SKM-1 treated with dmso at 0.1 percent for 144 hours (cell line): ENCODE data around the gene PLOD3.
A peak's percentile ranks its signal among the peaks of the same experiment; 100 is the strongest.
"Not testable (repeated sequence)": the region's sequence is repeated elsewhere in the genome, so short reads cannot be mapped to it uniquely, and the experiment has no call there.

ENCODE experiments used
- DNase-seq: peaks from one replicate; lab custom pipeline; 2025; ENCODE audit not compliant: unreplicated experiment; lab: John Stamatoyannopoulos, UW

The PLOD3 gene

GRCh38 chr7:101217388-101218235, at the start of gene PLOD3, which contains the start of gene ZNHIT1:
TSS of gene PLOD3 (minus strand) at chr7:101217581. CDS start at chr7:101217274, 307 bp downstream.
TSS of gene ZNHIT1 (plus strand) at chr7:101218165. CDS start at chr7:101218196, 31 bp downstream.
- peak; percentile 97 for DNase-seq

- DNase-seq = no peak
Observed at GRCh38 chr7:101265622-101266516, 48.5 kb upstream of the PLOD3 start.

GRCh38 chr7:101264102-101264706, 46.8 kb upstream of the PLOD3 start:
- DNase-seq = peak; percentile 43

- no peak for DNase-seq
Observed at GRCh38 chr7:101258243-101258731, 40.9 kb upstream of the PLOD3 start.

- DNase-seq = no peak
Observed at GRCh38 chr7:101255796-101256195, 38.4 kb upstream of the PLOD3 start.

GRCh38 chr7:101253199-101253598, 35.8 kb upstream of the PLOD3 start:
- DNase-seq = not testable (repeated sequence)

- DNase-seq = peak; percentile 98
Observed at GRCh38 chr7:101251871-101252659, 34.7 kb upstream of the PLOD3 start.

- no peak for DNase-seq
Observed at GRCh38 chr7:101250324-101250723, 32.9 kb upstream of the PLOD3 start.

- no peak for DNase-seq
Observed at GRCh38 chr7:101248276-101248675, 30.9 kb upstream of the PLOD3 start.

- no peak for DNase-seq
Observed at GRCh38 chr7:101245147-101245668, 27.8 kb upstream of the PLOD3 start.

- peak; percentile 90 for DNase-seq
Observed at GRCh38 chr7:101244375-101245146, 27.2 kb upstream of the PLOD3 start, which contains the start of gene FIS1. TSS of gene FIS1 (minus strand) at chr7:101245081. CDS start at chr7:101245004, 77 bp downstream.

- DNase-seq = no peak
Observed at GRCh38 chr7:101243646-101244374, 26.4 kb upstream of the PLOD3 start.

- peak; percentile 62 for DNase-seq
Observed at GRCh38 chr7:101241443-101242349, 24.3 kb upstream of the PLOD3 start.

- peak; percentile 74 for DNase-seq
Observed at GRCh38 chr7:101241015-101241363, 23.6 kb upstream of the PLOD3 start.

GRCh38 chr7:101240226-101241014, 23.0 kb upstream of the PLOD3 start:
- no peak for DNase-seq

- no peak for DNase-seq
Observed at GRCh38 chr7:101239951-101240220, 22.5 kb upstream of the PLOD3 start.
